Measurements from ENCODE around the gene ASXL1. TPM values are rescaled to one million over a fixed set of nuclear protein-coding genes. Genes with fewer than 3 reads are reported as not detected.

Gene ASXL1
- total RNA-seq, 1 donor, result 61.7 TPM

GRCh38 chr20:32444474-32445220 is 86.5 kb downstream of the ASXL1 start:
- no peak for DNase-seq (ENCODE audit: low read depth)

GRCh38 chr20:32445539-32446273 is 87.6 kb downstream of the ASXL1 start:
- H3K4me3 ChIP-seq (ENCODE audit: low read depth, low read length), result no peak overlapping the region
- DNase-seq (ENCODE audit: low read depth), result no peak
- TF ChIP-seq CTCF (IDR thresholded peaks at IDR 0.05; ENCODE audit: insufficient read depth, low read depth, low read length), result no peak

More at GRCh38 chr20:32444474-32445220, 86.5 kb downstream of the ASXL1 start:
- TF ChIP-seq CTCF (IDR thresholded peaks at IDR 0.05; ENCODE audit: insufficient read depth, low read depth, low read length), result no peak
- no peak overlapping the region for H3K4me3 ChIP-seq (ENCODE audit: low read depth, low read length)

- DNase-seq (ENCODE audit: low read depth), result no peak
- no peak overlapping the region for H3K4me3 ChIP-seq (ENCODE audit: low read depth, low read length)
- TF ChIP-seq CTCF (IDR thresholded peaks at IDR 0.05; ENCODE audit: insufficient read depth, low read depth, low read length), result no peak
Observed at GRCh38 chr20:32446301-32447100, 88.4 kb downstream of the ASXL1 start.

GRCh38 chr20:32447136-32448027 is 89.3 kb downstream of the ASXL1 start:
- no peak for TF ChIP-seq CTCF (IDR thresholded peaks at IDR 0.05; ENCODE audit: insufficient read depth, low read depth, low read length)
- no peak for DNase-seq (ENCODE audit: low read depth)
- no peak overlapping the region for H3K4me3 ChIP-seq (ENCODE audit: low read depth, low read length)

- no peak for TF ChIP-seq CTCF (IDR thresholded peaks at IDR 0.05; ENCODE audit: insufficient read depth, low read depth, low read length)
- no peak for DNase-seq (ENCODE audit: low read depth)
- no peak overlapping the region for H3K4me3 ChIP-seq (ENCODE audit: low read depth, low read length)
Observed at GRCh38 chr20:32448306-32449056, 90.3 kb downstream of the ASXL1 start.
